HL-60 (cell line): ENCODE results near the gene FYN.

ENCODE experiments used
- CTCF ChIP-seq: IDR thresholded peaks from one replicate; pipeline ENCODE4 v1.5.1; 2011; ENCODE audit warnings: low read length, control low read depth, inconsistent platforms; ENCODE audit not compliant: insufficient read depth
- GABPA ChIP-seq: IDR thresholded peaks from 2 replicates; pipeline ENCODE4 v1.6.1; 2012; ENCODE audit warnings: low read depth
- POLR2AphosphoS5 ChIP-seq: IDR thresholded peaks from 2 replicates; pipeline ENCODE4 v1.6.1; 2012; ENCODE audit warnings: low read depth
- REST ChIP-seq: IDR thresholded peaks from 2 replicates; pipeline ENCODE4 v1.6.1; 2012; ENCODE audit warnings: low read depth; ENCODE audit not compliant: insufficient replicate concordance
- SPI1 ChIP-seq: IDR thresholded peaks from 2 replicates; pipeline ENCODE4 v1.6.1; 2012; ENCODE audit warnings: low read depth, mild to moderate bottlenecking, borderline replicate concordance

- TF ChIP-seq CTCF: no peak
- TF ChIP-seq GABPA: no peak
- TF ChIP-seq REST: no peak
- TF ChIP-seq POLR2AphosphoS5: no peak
- TF ChIP-seq SPI1: no peak
Observed at GRCh38 chr6:111672761-111673450, 200.3 kb downstream of the FYN start.
